GM19372 (cell line): ENCODE measurements around the gene NDUFA6.
"Not testable (repeated sequence)": the region's sequence is repeated elsewhere in the genome, so short reads cannot be mapped to it uniquely, and the experiment has no call there.

Source experiments
- ATAC-seq: cut with Tn5 transposase; IDR thresholded peaks from one replicate; pipeline ENCODE4 v1.9.1; 2021; ENCODE audit warnings: mild to moderate bottlenecking, low read depth, moderate library complexity; ENCODE audit not compliant: unreplicated experiment

The NDUFA6 gene

GRCh38 chr22:42090596-42091454, at the start of gene NDUFA6:
Gene NDUFA6, minus strand, starts transcription at chr22:42090772. Its CDS starts 28 bp downstream, at chr22:42090744.
- ATAC-seq = peak; percentile 96

GRCh38 chr22:42140153-42140552, 49.6 kb upstream of the NDUFA6 start:
- not testable (repeated sequence) for ATAC-seq

GRCh38 chr22:42139508-42139907, 48.9 kb upstream of the NDUFA6 start:
- ATAC-seq = not testable (repeated sequence)

GRCh38 chr22:42138972-42139371, 48.4 kb upstream of the NDUFA6 start:
- ATAC-seq = no peak

GRCh38 chr22:42138122-42138770, 47.7 kb upstream of the NDUFA6 start:
- no peak for ATAC-seq

GRCh38 chr22:42135688-42136087, 45.1 kb upstream of the NDUFA6 start:
- ATAC-seq = not testable (repeated sequence)

GRCh38 chr22:42134100-42135020, 43.8 kb upstream of the NDUFA6 start:
- ATAC-seq = no peak

- ATAC-seq = no peak
Observed at GRCh38 chr22:42132457-42132856, 41.9 kb upstream of the NDUFA6 start.

- ATAC-seq = no peak
Observed at GRCh38 chr22:42131562-42131961, 41.0 kb upstream of the NDUFA6 start.

GRCh38 chr22:42130639-42131431, 40.3 kb upstream of the NDUFA6 start, which contains the start of gene CYP2D6:
Gene CYP2D6, minus strand, starts transcription at chr22:42130810. Its CDS starts 19 bp downstream, at chr22:42130791.
- ATAC-seq = not testable (repeated sequence)

GRCh38 chr22:42130182-42130581, 39.6 kb upstream of the NDUFA6 start:
- ATAC-seq = not testable (repeated sequence)

- ATAC-seq = not testable (repeated sequence)
Observed at GRCh38 chr22:42128776-42129694, 38.5 kb upstream of the NDUFA6 start.

GRCh38 chr22:42128007-42128406, 37.4 kb upstream of the NDUFA6 start:
- ATAC-seq = not testable (repeated sequence)

- ATAC-seq = no peak
Observed at GRCh38 chr22:42127606-42128005, 37.0 kb upstream of the NDUFA6 start.

GRCh38 chr22:42123529-42123928, 33.0 kb upstream of the NDUFA6 start:
- ATAC-seq = not testable (repeated sequence)

- ATAC-seq = not testable (repeated sequence)
Observed at GRCh38 chr22:42120231-42121021, 29.9 kb upstream of the NDUFA6 start.

- ATAC-seq = no peak
Observed at GRCh38 chr22:42116848-42117424, 26.4 kb upstream of the NDUFA6 start.
